Coronary artery (tissue), 2 donors: Measurements from ENCODE around the gene CDH2.
A peak's percentile ranks its signal among the peaks of the same experiment; 100 is the strongest.

Experiments
- DNase-seq: peaks from one replicate; pipeline ENCODE4 v3.0.0-alpha.2; 2017; ENCODE audit warnings: low spot score
- H3K27ac ChIP-seq, 2 donors: fragments of 200-600 bp; sonication (generic); one replicate each; pipeline ENCODE4 v1.5.1; 2016 to 2019
- H3K4me3 ChIP-seq: fragments of 200-600 bp; sonication (generic); 2 replicates; pipeline ENCODE4 v1.5.1; 2016; ENCODE audit warnings: mild to moderate bottlenecking, moderate library complexity
- TF ChIP-seq, protein P1 (sequence below): fragments of 200-600 bp; sonication (generic); IDR thresholded peaks from one replicate; pipeline ENCODE4 v1.5.1; 2019; ENCODE audit warnings: antibody characterized with exemption

Gene CDH2

DNA sequence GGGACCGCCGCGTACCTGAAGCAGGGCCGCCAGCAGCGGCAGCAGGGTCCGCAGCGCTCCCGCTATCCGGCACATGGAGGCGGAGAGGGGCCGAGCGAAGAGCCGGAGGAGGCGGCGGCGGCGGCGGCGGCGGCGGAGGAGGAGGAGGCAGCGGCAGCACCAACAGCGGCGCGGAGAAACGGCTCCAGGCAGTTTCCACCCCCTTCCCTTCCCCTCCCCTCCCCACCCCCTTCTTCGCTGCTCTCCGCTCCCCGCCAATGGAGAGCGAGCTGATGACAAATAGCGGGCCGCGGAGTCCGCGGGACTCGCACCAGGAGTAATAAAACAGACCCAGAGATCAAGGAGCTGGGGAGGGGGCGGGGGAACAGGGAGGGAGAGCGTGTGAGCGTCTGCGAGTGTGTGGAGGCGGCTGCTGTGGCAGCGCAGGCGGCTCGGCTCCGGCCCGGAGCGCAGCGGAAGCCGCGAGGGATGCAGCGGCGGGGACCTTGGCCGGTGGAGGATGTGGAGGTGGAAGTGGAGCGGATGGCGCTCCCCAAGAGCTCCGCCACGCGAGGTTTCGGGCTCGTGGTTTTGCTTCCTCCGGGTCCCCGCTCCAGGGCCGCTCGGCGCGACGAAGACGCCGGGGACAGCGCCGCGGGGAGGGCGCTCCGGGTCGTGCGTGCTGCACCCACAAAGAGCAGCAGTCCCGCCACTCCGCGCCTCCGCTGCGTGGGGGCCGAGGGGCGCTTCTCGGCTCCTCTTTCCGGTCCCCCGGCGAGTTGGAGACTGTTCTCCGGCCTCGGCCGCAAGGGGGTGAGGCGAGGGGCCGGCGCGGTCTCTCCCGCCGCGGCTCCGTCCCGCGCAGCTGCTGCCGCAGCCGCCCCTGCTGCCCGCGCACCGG lies at the start of gene CDH2:
Gene CDH2, minus strand, starts transcription at position 183 of the 880 bp plus-strand sequence. Its CDS starts 108 bp downstream, at position 75.
- TF ChIP-seq, protein P1, sequence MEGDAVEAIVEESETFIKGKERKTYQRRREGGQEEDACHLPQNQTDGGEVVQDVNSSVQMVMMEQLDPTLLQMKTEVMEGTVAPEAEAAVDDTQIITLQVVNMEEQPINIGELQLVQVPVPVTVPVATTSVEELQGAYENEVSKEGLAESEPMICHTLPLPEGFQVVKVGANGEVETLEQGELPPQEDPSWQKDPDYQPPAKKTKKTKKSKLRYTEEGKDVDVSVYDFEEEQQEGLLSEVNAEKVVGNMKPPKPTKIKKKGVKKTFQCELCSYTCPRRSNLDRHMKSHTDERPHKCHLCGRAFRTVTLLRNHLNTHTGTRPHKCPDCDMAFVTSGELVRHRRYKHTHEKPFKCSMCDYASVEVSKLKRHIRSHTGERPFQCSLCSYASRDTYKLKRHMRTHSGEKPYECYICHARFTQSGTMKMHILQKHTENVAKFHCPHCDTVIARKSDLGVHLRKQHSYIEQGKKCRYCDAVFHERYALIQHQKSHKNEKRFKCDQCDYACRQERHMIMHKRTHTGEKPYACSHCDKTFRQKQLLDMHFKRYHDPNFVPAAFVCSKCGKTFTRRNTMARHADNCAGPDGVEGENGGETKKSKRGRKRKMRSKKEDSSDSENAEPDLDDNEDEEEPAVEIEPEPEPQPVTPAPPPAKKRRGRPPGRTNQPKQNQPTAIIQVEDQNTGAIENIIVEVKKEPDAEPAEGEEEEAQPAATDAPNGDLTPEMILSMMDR = no peak
- H3K4me3 ChIP-seq = peak within 1 kb of the TSS; percentile 93
- peak within 1 kb of the TSS; percentile 79 to 94 for H3K27ac ChIP-seq
- peak; percentile 82 for DNase-seq

DNA sequence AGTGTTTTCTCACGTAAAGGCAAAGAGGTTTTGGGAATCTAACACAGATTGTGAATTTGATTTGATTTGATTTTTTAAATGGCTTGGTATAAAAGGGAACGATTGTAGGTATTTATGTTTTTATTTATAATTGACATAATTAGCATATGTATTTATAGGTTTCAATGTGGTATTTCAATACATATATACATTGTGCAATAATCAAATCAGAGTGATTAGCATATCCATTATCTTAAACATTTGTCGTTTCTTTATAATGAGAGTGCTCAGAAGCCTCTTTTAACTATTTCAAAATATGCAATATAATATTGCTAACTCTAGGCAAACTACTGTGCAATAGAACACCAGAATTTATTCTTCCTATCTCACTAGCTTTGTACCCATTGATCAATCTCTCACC lies 35.1 kb upstream of the CDH2 start:
- no peak overlapping the region for H3K4me3 ChIP-seq
- TF ChIP-seq, protein P1 = no peak
- H3K27ac ChIP-seq = no peak overlapping the region
- no peak for DNase-seq

GRCh38 chr18:28208712-28209265 lies 31.9 kb upstream of the CDH2 start:
- H3K4me3 ChIP-seq = no peak overlapping the region
- TF ChIP-seq, protein P1 = no peak
- DNase-seq = no peak
- H3K27ac ChIP-seq = no peak overlapping the region

- TF ChIP-seq, protein P1 = no peak
- DNase-seq = no peak
- H3K27ac ChIP-seq = no peak overlapping the region
- no peak overlapping the region for H3K4me3 ChIP-seq
These were observed 31.3 kb upstream of the CDH2 start for GRCh38 chr18:28208268-28208667.

GRCh38 chr18:28204154-28204553 lies 27.2 kb upstream of the CDH2 start:
- no peak for DNase-seq
- no peak overlapping the region for H3K4me3 ChIP-seq

DNA sequence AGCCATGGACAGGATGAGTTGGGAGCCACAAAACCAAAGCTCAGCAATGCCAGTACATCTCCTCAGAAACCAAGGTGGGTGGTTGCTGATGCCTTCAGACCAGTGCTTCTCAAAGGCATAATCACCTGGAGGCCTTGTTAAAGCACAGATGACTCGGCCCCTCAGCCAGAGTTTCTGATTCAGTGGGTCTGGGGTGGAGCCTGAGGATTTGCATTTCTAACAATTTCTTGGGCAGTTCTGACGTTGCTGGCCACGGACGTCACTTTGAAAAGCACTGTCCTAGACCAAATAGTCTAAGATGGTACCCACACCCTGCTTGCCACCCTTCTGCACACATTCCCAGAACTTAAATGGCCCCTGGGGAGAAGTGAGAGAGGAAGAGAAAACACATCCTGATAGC lies 24.1 kb upstream of the CDH2 start:
- DNase-seq = no peak
- no peak overlapping the region for H3K27ac ChIP-seq
- TF ChIP-seq, protein P1 = no peak
- no peak overlapping the region for H3K4me3 ChIP-seq

More at GRCh38 chr18:28204154-28204553, 27.2 kb upstream of the CDH2 start:
- TF ChIP-seq, protein P1 = no peak
- no peak overlapping the region for H3K27ac ChIP-seq
